AG20443 (cell line): ENCODE measurements around the gene LCORL.
"Not testable (repeated sequence)": the region's sequence is repeated elsewhere in the genome, so short reads cannot be mapped to it uniquely, and the experiment has no call there.

ENCODE experiments used
- DNase-seq: peaks from one replicate; pipeline ENCODE4 v3.0.0; 2012; ENCODE audit warnings: low spot score, mixed read lengths

The LCORL gene

GRCh38 chr4:17932041-17932440, 89.5 kb downstream of the LCORL start:
- DNase-seq, result no peak

- no peak for DNase-seq
These were observed 91.3 kb downstream of the LCORL start for GRCh38 chr4:17930256-17930655.

DNA sequence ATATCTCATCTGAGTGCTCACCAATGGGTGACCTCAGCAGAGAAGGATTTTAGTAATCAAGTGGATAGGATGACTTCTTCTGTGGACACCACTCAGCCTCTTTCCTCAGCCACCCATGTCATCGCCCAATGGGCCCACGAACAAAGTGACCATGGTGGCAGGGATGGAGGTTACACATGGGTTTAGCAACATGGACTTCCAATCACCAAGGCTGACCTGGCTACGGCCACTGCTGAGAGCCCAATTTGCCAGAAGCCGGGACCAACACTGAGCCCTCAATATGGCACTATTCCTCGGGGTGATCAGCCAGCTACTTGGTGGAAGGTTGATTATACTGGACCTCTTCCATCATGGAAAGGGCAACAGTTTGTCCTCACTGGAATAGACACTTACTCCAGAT, 97.4 kb downstream of the LCORL start:
- DNase-seq, result no peak

DNA sequence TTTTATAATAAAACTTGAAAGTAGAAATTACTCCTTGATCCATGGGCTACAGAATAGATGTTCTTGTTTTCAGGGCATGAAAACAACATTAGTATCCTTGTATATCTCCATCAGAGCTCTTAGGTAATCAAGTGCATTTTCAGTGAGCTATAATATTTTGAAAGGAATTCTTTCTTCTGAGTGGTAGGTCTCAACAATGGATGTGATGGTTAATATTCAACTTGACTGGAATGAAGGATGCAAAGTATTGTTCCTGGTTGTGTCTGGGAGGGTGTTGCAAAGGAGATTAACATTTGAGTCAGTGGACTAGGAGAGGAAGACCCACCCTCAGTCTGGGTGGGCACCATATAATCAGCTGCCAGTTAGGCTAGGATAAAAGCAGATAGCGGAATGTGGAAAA, 100.1 kb downstream of the LCORL start:
- DNase-seq, result no peak

- DNase-seq, result no peak
These were observed 100.9 kb downstream of the LCORL start for GRCh38 chr4:17920681-17921080.

DNA sequence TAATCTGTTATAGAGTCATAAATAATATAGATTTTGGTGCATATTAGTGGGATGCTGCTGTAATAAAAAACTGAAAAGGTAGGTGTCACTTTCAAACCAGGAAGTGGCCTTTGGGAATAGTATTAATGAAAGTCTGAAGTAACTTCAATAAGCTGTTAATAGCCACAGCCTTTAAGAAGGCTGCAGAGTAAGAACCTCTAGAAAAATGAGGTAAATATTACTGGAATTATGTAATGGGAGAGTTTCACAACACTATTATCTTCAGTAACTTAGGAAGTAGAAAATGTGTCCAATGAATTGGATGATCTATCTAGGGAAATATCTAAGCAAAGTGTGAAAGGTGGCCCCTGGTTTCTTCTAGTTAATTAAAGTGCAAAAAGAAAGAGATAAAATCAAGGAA, 106.1 kb downstream of the LCORL start:
- DNase-seq, result no peak

- no peak for DNase-seq
These were observed 109.5 kb downstream of the LCORL start for GRCh38 chr4:17912011-17912410.

- no peak for DNase-seq
These were observed 109.9 kb downstream of the LCORL start for GRCh38 chr4:17911608-17912007.

DNA sequence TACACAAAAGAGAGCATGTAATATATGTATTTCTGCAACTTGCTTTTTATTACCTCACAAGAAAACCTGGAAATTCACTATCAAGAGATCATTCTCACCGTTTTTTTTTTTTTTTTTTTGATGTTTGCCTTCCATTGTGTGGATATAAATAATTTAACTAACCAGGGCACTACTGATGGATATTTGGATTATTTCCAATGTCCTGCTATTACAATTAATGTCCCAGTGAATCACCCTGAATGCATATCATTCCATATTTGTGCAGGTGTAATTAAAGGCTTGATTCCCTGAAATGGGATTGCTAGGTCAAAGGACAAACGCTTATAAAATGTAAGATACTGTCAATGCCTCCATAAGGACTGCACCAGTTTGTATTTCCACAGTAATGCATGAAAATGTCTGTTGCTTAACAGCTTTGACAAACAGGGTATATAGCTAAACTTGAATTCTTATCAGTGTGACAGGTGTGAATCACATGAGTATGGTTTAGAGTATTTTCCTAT, 123.0 kb downstream of the LCORL start:
- no peak for DNase-seq

GRCh38 chr4:17895481-17895880, 126.1 kb downstream of the LCORL start:
- DNase-seq, result no peak

DNA sequence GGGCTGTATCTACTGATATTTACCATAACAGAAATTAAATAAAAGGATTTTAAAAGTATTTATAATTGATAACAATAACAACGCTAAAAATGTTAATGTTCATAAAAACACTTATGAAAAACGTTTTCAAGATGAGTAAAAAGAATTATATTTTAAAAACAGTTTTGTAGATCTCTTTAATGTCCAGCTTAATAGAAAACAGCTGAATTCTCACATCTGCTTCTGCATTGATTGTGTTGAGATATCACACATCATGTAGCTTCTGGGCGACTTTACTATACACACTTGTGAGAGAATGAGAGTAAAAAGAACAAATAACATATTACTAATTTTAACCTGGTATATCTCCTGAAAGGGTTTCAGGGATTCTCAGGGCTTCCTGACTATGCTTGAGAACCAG, 127.1 kb downstream of the LCORL start:
- DNase-seq, result no peak

DNA sequence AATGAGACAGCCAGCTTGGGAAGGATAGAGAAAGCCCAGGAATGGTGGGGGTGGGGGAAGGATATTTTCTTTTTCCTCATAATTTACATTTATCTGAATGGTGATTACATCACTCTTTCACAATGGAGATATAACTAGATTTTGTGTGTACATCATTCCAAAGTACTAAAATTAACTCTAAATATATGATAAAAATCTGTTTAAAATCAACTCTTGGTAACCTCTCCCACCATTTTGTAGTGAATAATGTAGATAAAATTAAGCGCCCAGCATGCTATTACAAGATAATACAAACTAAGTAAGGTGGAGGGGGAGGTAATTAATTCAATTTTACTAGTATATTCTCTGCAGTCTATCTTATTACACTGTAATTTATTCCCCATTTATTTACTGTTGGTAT, 131.9 kb downstream of the LCORL start:
- no peak for DNase-seq

- no peak for DNase-seq
These were observed 137.0 kb downstream of the LCORL start for GRCh38 chr4:17884511-17884910.

DNA sequence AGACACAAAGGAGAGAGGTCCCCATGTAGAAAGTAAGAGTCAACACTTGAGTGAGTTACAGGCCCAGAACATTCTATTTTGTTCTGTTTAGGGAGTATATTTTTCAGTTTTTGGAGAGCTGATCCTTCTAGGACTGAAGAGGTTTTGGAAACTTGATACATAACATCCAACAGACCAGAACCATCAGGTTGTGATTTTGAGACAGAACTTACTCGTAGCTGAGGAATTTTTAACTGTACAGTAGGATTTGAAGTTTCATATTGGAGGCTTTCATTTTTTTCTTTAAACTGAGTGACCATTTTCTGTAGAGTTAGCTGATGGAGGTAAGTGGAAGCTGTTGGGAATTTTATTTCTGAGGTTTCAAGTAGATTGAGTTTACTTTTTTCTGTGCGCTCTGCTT, 137.5 kb downstream of the LCORL start:
- DNase-seq, result peak; percentile 6

DNA sequence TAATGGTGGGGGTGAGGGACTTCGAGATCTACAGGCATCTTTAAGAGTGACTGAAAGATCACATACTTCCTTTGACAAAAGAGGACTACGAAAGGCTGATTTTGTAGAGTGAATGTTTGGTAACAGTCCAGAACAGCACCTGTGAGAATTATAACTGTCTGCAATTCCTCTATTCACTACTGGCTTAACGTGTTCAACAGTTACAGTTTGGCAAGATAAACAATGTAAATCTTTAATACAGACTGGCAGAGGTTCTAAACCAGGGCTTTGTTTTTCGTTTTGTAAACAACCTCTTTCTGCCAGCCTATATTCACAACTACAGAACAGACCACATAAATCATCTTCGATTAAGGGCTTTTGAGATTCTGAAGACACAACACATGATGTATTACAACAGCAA, 143.9 kb downstream of the LCORL start:
- DNase-seq, result no peak

DNA sequence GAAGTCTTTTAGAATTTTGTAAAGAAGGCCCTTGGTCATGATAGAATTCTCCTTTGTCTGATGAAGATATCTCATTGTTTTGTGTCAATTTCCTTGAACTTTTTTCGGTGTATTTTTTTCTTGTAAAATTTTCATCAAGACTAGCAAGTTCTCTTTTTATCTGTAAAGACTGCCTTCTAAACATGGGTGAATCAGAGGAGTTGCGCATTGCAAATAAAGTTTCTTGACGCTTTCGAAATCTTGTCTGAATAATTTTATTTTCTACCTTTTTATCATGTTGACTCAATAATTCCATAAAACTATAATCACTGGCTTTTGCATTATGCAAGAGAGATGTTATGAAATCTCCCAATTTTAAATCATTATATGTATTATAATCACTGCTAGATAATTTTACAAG, 144.6 kb downstream of the LCORL start:
- no peak for DNase-seq

DNA sequence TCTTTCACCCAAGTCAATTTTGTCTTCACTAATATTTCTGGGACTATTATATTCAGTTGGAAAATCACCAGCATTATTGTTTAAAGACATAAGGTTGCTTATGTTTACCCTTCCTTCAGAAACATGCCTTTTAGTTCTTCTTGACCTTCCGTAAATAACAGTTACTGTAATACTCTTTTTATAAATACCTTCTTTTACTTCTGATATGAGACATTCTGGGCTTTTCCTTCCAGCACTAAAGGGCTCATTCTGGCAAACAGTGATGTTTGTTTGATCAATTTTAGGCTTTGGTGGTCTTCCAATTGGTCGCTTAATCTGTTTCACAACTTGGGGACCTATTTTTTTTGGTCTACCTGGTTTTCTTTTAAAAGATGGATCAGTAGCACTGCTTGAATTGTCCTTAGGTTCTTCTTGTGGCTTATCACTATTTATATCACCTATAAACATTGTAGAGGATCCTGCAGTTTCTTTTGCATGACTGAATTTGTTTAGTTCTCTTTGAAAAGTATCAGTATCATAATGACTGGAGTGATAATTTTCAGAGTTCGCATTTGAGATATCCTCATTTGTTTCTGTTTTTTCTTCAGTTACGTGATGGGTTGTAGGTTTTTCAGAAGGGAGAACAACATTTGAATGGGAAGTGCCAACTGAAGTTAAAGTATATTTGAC, 146.0 kb downstream of the LCORL start:
- DNase-seq, result no peak

GRCh38 chr4:17869327-17869726, 152.2 kb downstream of the LCORL start:
- no peak for DNase-seq

DNA sequence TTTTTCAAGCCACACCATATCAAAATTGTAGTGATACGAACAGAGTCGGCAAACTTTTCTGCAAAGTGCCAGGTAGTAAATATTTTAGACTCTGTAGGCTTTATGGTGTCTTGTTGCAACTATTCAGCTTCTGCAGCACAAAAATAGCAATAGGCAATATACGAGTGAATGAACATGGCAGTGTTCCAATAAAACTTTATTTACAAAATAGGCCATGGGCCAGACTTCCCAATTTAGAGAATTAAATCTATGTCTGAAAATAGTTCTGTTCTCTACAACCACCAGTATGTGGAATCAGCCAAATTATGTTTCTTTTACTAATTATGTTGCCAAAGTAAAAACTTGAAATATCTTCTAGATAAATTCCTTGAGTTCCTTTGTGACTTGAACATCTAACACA, 154.3 kb downstream of the LCORL start:
- no peak for DNase-seq

- DNase-seq, result no peak
These were observed 154.7 kb downstream of the LCORL start for GRCh38 chr4:17866810-17867209.

- DNase-seq, result no peak
These were observed 155.6 kb downstream of the LCORL start for GRCh38 chr4:17865866-17866363.

DNA sequence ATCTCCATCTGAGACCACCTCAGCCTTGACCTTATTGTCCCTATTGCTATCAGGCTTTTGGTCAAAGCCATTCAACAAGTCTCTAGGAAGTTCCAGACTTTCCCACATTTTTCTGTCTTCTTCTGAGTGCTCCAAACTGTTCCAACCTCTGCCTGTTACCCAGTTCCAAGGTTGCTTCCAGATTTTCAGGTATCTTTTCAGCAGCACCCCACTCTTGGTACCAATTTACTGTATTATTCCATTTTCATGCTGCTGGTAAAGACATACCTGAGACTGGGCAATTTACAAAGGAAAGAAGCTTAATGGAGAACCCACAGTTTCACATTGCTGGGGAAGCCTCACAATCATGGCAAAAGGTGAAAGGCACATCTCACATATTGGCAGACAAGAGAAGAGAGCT, 159.6 kb downstream of the LCORL start:
- not testable (repeated sequence) for DNase-seq

DNA sequence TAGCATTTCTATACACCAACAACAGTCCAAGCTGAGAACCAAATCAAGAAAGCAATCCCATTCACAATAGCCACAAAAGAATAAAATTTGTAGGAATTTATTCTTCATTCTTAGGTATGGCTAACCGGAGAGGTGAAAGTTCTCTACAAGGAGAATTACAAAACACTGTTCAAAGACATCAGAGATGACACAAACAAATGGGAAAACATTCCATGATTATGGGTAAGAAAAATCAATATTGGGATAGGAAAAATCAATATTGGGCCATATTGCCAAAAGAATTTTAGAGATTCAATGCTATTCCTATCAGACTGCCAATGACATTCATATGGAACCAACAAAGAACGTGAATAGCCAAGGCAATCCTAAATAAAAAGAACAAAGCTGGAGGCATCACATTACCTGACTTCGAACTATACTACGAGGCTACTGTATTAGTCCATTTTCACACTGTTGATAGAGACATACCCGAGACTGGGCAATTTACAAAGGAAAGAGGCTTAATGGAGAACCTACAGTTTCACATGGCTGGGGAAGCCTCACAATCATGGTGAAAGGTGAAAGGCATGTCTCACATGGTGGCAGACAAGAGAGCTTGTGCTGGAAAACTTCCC, 161.7 kb downstream of the LCORL start:
- DNase-seq, result no peak

DNA sequence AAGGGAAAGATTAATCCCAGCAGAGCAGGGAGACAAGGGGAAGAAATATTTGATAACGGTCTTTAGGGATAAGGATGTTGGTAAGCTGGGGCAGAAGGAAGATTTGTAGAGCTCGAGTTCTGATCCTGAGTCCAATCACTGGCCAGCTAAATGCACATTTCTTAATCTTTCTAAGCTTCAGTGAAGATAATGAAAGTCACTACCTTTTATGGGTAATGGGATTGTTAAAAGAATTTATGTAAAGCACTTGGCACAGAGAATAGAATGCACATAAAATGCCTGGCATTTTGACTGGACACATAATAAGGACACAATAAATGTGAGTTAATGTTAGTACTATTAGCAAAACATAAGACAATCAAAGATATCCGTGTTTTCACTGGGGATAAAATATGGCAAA, 167.5 kb downstream of the LCORL start:
- no peak for DNase-seq
